Muscle layer of duodenum (tissue), 2 donors: ENCODE results near the gene MYO16.
A peak's percentile ranks its signal among the peaks of the same experiment; 100 is the strongest.

Experiments
- H3K27ac ChIP-seq: one replicate; pipeline ENCODE4 v1.7.0; 2013; ENCODE audit warnings: mild to moderate bottlenecking, low read length
- H3K27me3 ChIP-seq: one replicate; pipeline ENCODE4 v1.7.0; 2013; ENCODE audit warnings: low read depth, mild to moderate bottlenecking, control low read depth, low read length
- H3K36me3 ChIP-seq, 2 donors: one replicate each; pipeline ENCODE4 v1.7.0; 2013; ENCODE audit warnings: low read length in 2 of 2, control low read depth in 1 of 2, mild to moderate bottlenecking in 1 of 2; ENCODE audit not compliant: insufficient read depth in 2 of 2, control insufficient read depth in 1 of 2
- H3K4me1 ChIP-seq, 2 donors: one replicate each; pipeline ENCODE4 v1.7.0; 2013; ENCODE audit warnings: low read length in 2 of 2, mild to moderate bottlenecking in 2 of 2, control low read depth in 1 of 2, moderate library complexity in 1 of 2; ENCODE audit not compliant: insufficient read depth in 2 of 2, control insufficient read depth in 1 of 2
- H3K4me3 ChIP-seq, 2 donors: one replicate each; pipeline ENCODE4 v1.7.0; 2013; ENCODE audit warnings: low read length in 2 of 2, low read depth in 1 of 2, mild to moderate bottlenecking in 1 of 2
- H3K9me3 ChIP-seq, 2 donors: one replicate each; pipeline ENCODE4 v1.7.0; 2013; ENCODE audit warnings: low read length in 2 of 2, control low read depth in 1 of 2, mild to moderate bottlenecking in 1 of 2; ENCODE audit not compliant: control insufficient read depth in 1 of 2
- donor health status: healthy.

MYO16 gene

DNA sequence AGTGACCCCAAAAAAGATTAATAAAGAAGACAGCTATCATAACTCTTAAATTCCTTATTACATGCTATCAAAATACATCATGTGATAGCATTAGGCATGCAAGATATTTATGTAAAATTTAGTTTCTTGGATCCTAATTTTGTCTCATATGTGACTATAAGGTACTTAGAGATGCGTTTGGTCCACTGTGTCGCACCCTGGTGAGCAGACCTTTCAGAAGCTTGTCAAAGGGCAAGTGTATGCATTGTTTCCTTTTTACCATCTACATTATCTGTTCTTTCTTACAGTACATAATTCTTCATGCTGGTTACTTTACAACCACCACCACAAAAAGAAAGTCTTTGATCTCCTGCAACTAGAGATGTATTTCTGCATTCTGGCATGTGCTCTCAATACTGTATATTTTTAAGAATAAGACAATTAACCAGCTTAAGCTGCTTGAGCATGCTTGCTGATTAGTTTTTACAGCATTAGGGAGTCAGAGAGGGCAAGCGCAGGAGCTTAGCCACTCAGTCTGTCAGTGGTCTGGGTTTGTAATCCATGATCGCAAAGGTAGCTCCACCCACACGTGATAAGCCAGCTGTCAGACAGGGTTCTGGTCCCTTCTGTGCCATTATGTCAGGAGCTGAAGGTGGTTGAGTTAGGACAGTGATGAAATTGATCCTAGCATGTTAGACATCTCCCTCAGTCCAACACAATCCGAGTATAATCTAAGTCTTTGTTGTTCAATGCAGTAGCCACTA is 500.9 kb downstream of the MYO16 start:
- Histone ChIP-seq H3K4me3 (no peak overlapping the region), H3K4me1 (peaks cover 5 to 10% of the 10 kb centered on the region in 2 donors)

DNA sequence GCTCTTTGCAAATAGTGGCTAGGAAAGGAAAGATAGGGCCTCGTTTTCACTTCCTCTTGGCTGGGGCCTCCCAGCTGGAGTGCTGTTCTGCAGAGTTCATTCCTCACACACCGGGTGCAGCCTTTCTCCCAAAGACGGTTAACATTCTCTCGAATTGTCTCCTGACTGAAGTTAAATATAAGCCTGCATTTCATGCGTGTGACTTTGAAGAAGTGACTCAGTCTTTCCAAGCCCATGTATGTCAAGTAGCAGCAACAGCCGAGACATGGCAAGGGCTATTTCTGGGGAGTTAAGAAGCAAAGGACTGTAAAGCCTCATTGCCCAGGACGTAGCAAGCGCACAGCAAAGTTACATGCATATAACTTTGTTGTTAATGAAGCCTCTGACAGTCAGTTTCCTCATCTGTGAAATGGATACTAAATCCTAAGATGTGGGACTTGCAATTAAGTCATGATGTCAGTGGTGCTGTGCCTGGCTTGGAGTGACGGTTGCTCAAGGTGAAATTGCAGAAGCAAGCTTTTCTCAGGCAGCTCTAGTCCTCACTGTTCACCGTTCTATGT is 502.4 kb downstream of the MYO16 start:
- H3K4me3 ChIP-seq: no peak overlapping the region
- no peak overlapping the region for H3K27ac ChIP-seq
- no peaks in the 10 kb centered on the region for H3K36me3 ChIP-seq
- H3K9me3 ChIP-seq: no peaks in the 10 kb centered on the region
- H3K4me1 ChIP-seq: peaks cover 5 to 10% of the 10 kb centered on the region in 2 donors
- no peaks in the 10 kb centered on the region for H3K27me3 ChIP-seq

More for the DNA sequence above, 500.9 kb downstream of the MYO16 start:
- Histone ChIP-seq H3K36me3 (no peaks in the 10 kb centered on the region), H3K27ac (no peak overlapping the region), H3K9me3 (no peaks in the 10 kb centered on the region), H3K27me3 (no peaks in the 10 kb centered on the region)

DNA sequence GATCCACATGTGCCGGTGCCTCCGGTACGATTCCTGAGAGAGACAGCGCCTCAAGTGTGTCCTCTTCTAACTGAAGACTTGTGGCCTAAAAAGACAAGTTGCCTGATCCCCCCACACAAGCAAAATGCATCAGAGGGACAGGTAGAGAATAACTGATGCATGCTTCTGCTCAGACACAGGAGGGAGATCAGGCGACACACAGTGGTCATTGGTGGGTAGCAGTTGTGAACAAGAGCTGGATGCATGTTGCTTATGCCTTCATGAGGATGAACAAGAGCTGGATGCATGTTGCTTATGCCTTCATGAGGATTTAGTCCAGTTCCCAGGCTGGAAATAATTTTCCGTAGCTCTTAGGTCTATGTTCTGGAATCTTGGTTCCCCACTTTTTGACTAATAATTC is 505.6 kb downstream of the MYO16 start:
- no peak overlapping the region for H3K4me3 ChIP-seq
- H3K4me1 ChIP-seq: peaks cover 7 to 10% of the 10 kb centered on the region in 2 donors
- H3K27ac ChIP-seq: no peak overlapping the region
- H3K9me3 ChIP-seq: peaks cover 0 to 1% of the 10 kb centered on the region in 2 donors
- no peaks in the 10 kb centered on the region for H3K27me3 ChIP-seq
- H3K36me3 ChIP-seq: no peaks in the 10 kb centered on the region

- Histone ChIP-seq H3K27me3 (no peaks in the 10 kb centered on the region), H3K36me3 (no peaks in the 10 kb centered on the region), H3K9me3 (peaks cover 0 to 2% of the 10 kb centered on the region in 2 donors), H3K27ac (no peak overlapping the region), H3K4me1 (peaks cover 3 to 14% of the 10 kb centered on the region in 2 donors), H3K4me3 (no peak overlapping the region)
These were observed 507.5 kb downstream of the MYO16 start for GRCh38 chr13:109136873-109137272.

DNA sequence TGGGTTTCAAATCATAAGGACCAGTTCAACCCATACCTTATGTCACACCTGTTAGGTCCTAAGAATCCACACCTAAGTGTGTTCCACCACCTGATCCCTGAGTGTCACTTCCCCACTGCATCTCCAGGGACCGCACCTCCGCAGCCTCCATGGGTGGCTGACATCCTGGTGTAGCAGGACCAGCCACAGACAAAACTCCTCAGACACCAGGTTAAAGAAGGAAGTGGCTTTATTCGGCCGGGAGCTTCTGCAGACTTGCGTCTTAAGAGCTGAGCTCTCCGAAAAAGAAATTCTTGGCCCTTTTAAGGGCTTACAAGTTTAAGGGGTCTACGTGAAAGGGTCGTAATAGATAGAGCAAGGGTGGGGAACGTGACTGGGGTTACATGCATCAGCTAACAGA is 509.9 kb downstream of the MYO16 start:
- no peak overlapping the region for H3K4me3 ChIP-seq
- H3K9me3 ChIP-seq: peaks cover 0 to 2% of the 10 kb centered on the region in 2 donors
- H3K4me1 ChIP-seq: peaks cover 0 to 10% of the 10 kb centered on the region in 2 donors
- H3K27ac ChIP-seq: no peak overlapping the region
- H3K36me3 ChIP-seq: no peaks in the 10 kb centered on the region
- no peaks in the 10 kb centered on the region for H3K27me3 ChIP-seq

GRCh38 chr13:109140054-109140453 is 510.6 kb downstream of the MYO16 start:
- Histone ChIP-seq H3K9me3 (peaks cover 0 to 2% of the 10 kb centered on the region in 2 donors), H3K27me3 (no peaks in the 10 kb centered on the region), H3K4me3 (peak overlapping the region in 1 of 2 donors; percentile 52)

GRCh38 chr13:109140479-109141349 is 511.3 kb downstream of the MYO16 start:
- H3K4me1 ChIP-seq: peaks cover 0 to 10% of the 10 kb centered on the region in 2 donors
- H3K36me3 ChIP-seq: no peaks in the 10 kb centered on the region
- no peak overlapping the region for H3K27ac ChIP-seq
- H3K27me3 ChIP-seq: no peaks in the 10 kb centered on the region
- peaks cover 0 to 2% of the 10 kb centered on the region in 2 donors for H3K9me3 ChIP-seq
- peak overlapping the region in 1 of 2 donors; percentile 52 for H3K4me3 ChIP-seq

More at GRCh38 chr13:109140054-109140453, 510.6 kb downstream of the MYO16 start:
- H3K4me1 ChIP-seq: peaks cover 0 to 10% of the 10 kb centered on the region in 2 donors
- no peaks in the 10 kb centered on the region for H3K36me3 ChIP-seq
- H3K27ac ChIP-seq: no peak overlapping the region

- Histone ChIP-seq H3K27ac (no peak overlapping the region), H3K9me3 (peaks cover 0 to 2% of the 10 kb centered on the region in 2 donors), H3K27me3 (no peaks in the 10 kb centered on the region), H3K4me1 (peaks cover 0 to 10% of the 10 kb centered on the region in 2 donors), H3K36me3 (no peaks in the 10 kb centered on the region), H3K4me3 (no peak overlapping the region)
These were observed 512.3 kb downstream of the MYO16 start for GRCh38 chr13:109141706-109142105.

GRCh38 chr13:109144693-109145437 is 515.5 kb downstream of the MYO16 start:
- Histone ChIP-seq H3K4me1 (peaks cover 0 to 13% of the 10 kb centered on the region in 2 donors), H3K4me3 (no peak overlapping the region), H3K36me3 (no peaks in the 10 kb centered on the region), H3K27ac (no peak overlapping the region), H3K9me3 (peaks cover 0 to 2% of the 10 kb centered on the region in 2 donors), H3K27me3 (no peaks in the 10 kb centered on the region)

DNA sequence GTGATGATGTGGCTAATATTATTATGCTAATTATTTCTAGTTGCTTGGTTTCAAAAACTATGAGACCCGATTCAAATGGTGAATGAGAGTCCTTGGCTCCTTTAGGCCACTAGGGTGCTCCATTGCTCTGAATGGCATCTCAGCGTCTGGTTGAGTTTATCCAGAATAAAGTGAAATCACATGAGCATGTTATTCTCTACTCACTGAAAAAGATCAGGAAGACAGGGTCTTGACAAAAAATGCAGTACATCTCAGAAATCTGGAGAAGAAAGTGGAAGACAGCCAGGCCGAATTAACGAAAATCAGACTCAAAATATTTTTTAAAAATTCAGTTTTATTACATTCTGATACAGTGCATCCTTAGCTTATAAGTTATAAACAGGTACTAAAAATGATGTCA is 516.2 kb downstream of the MYO16 start:
- Histone ChIP-seq H3K36me3 (no peaks in the 10 kb centered on the region), H3K27ac (no peak overlapping the region), H3K4me1 (peaks cover 0 to 5% of the 10 kb centered on the region in 2 donors), H3K27me3 (no peaks in the 10 kb centered on the region), H3K4me3 (no peak overlapping the region), H3K9me3 (no peaks in the 10 kb centered on the region)
